Measurements from ENCODE around the gene PMF1.
"Not testable (repeated sequence)": the region's sequence is repeated elsewhere in the genome, so short reads cannot be mapped to it uniquely, and the experiment has no call there.

The PMF1 gene

GRCh38 chr1:156212833-156213643 lies at the start of gene PMF1:
TSS of gene PMF1 (plus strand) at chr1:156213007. CDS start at chr1:156213016, 9 bp downstream.
- DNase-seq (ENCODE audit: low read depth in 2 of 2) = peak; percentile 93 to 95

- no peak for DNase-seq (ENCODE audit: low read depth in 2 of 2)
Measured at GRCh38 chr1:156163712-156164111, 49.1 kb upstream of the PMF1 start.

- no peak for DNase-seq (ENCODE audit: low read depth in 2 of 2)
Measured at GRCh38 chr1:156164125-156164831, 48.5 kb upstream of the PMF1 start.

GRCh38 chr1:156165083-156165482 lies 47.7 kb upstream of the PMF1 start:
- no peak for DNase-seq (ENCODE audit: low read depth in 2 of 2)

- no peak for DNase-seq (ENCODE audit: low read depth in 2 of 2)
Measured at GRCh38 chr1:156167536-156167935, 45.3 kb upstream of the PMF1 start.

- DNase-seq (ENCODE audit: low read depth in 2 of 2) = no peak
Measured at GRCh38 chr1:156172696-156173470, 39.9 kb upstream of the PMF1 start.

- no peak for DNase-seq (ENCODE audit: low read depth in 2 of 2)
Measured at GRCh38 chr1:156176610-156177210, 36.1 kb upstream of the PMF1 start.

GRCh38 chr1:156177919-156178654 lies 34.7 kb upstream of the PMF1 start:
- DNase-seq (ENCODE audit: low read depth in 2 of 2) = no peak

- DNase-seq (ENCODE audit: low read depth in 2 of 2) = no peak
Measured at GRCh38 chr1:156180471-156180870, 32.3 kb upstream of the PMF1 start.

GRCh38 chr1:156181391-156181924 lies 31.3 kb upstream of the PMF1 start:
- DNase-seq (ENCODE audit: low read depth in 2 of 2) = not testable (repeated sequence)

GRCh38 chr1:156182010-156182779 lies 30.6 kb upstream of the PMF1 start:
- not testable (repeated sequence) for DNase-seq (ENCODE audit: low read depth in 2 of 2)

- not testable (repeated sequence) for DNase-seq (ENCODE audit: low read depth in 2 of 2)
Measured at GRCh38 chr1:156186347-156187177, 26.2 kb upstream of the PMF1 start.

GRCh38 chr1:156190265-156190664 lies 22.5 kb upstream of the PMF1 start:
- not testable (repeated sequence) for DNase-seq (ENCODE audit: low read depth in 2 of 2)

- no peak for DNase-seq (ENCODE audit: low read depth in 2 of 2)
Measured at GRCh38 chr1:156191292-156191964, 21.4 kb upstream of the PMF1 start.

GRCh38 chr1:156193208-156193487 lies 19.7 kb upstream of the PMF1 start:
- DNase-seq (ENCODE audit: low read depth in 2 of 2) = no peak

- peak; percentile 92 to 96 for DNase-seq (ENCODE audit: low read depth in 2 of 2)
Measured at GRCh38 chr1:156193488-156194299, 19.1 kb upstream of the PMF1 start, which contains the start of gene SLC25A44. TSS of gene SLC25A44 (plus strand) at chr1:156194104. CDS start at chr1:156199848, 5,744 bp downstream.

- no peak for DNase-seq (ENCODE audit: low read depth in 2 of 2)
Measured at GRCh38 chr1:156194300-156194652, 18.5 kb upstream of the PMF1 start.

- DNase-seq (ENCODE audit: low read depth in 2 of 2) = no peak
Measured at GRCh38 chr1:156195853-156196252, 17.0 kb upstream of the PMF1 start.

Measured in stimulated activated CD8-positive, alpha-beta memory T cell treated with anti-CD3 and anti-CD28 coated beads, Interleukin-15, amount 100 ng/mL, for 48 hours (primary cell).